Lung (tissue), 12 donors: ENCODE data around the gene RNH1. TPM values are rescaled to one million over a fixed set of nuclear protein-coding genes. Genes with fewer than 3 reads are reported as not detected.

Source experiments
- ATAC-seq: fragments of 200-7000 bp; cut with Tn5 transposase; one replicate; pipeline ENCODE4 v1.9.1; 2020; ENCODE audit warnings: moderate number of reproducible peaks; ENCODE audit not compliant: insufficient read depth, low FRiP score
- DNase-seq, 3 donors: peaks; one replicate each; pipeline ENCODE4 v3.0.0-alpha.2; 2013 to 2017
- H3K27ac ChIP-seq, 2 donors: one replicate each; pipeline ENCODE4 v1.5.1; 2013; ENCODE audit warnings: mild to moderate bottlenecking in 2 of 2, moderate library complexity in 2 of 2, control low read depth in 1 of 2, inconsistent platforms in 1 of 2, low read depth in 1 of 2, low read length in 1 of 2
- H3K27me3 ChIP-seq, 3 donors: one replicate each; pipeline ENCODE4 v1.5.1; 2013; ENCODE audit warnings: low read length in 2 of 3; ENCODE audit not compliant: control insufficient read depth in 3 of 3, insufficient read depth in 3 of 3
- H3K36me3 ChIP-seq, 4 donors: one replicate each; pipeline ENCODE4 v1.5.1; 2013; ENCODE audit warnings: low read length in 4 of 4, mild to moderate bottlenecking in 1 of 4, moderate library complexity in 1 of 4; ENCODE audit not compliant: control insufficient read depth in 4 of 4, insufficient read depth in 4 of 4
- H3K4me1 ChIP-seq, 5 donors: one replicate each; pipeline ENCODE4 v1.5.1; 2013; ENCODE audit warnings: low read length in 5 of 5, mild to moderate bottlenecking in 2 of 5, moderate library complexity in 1 of 5; ENCODE audit not compliant: control insufficient read depth in 5 of 5, insufficient read depth in 5 of 5
- H3K4me3 ChIP-seq: one replicate; pipeline ENCODE4 v1.5.1; 2013; ENCODE audit warnings: mild to moderate bottlenecking, control low read depth, moderate library complexity
- H3K9ac ChIP-seq, 2 donors: one replicate each; pipeline ENCODE4 v1.5.1; 2013; ENCODE audit warnings: low read length in 2 of 2, control low read depth in 1 of 2; ENCODE audit not compliant: insufficient read depth in 1 of 2
- H3K9me3 ChIP-seq, 4 donors: one replicate each; pipeline ENCODE4 v1.5.1; 2013; ENCODE audit warnings: low read length in 3 of 4, mild to moderate bottlenecking in 1 of 4, moderate library complexity in 1 of 4; ENCODE audit not compliant: control insufficient read depth in 4 of 4, insufficient read depth in 3 of 4
- CTCF ChIP-seq: IDR thresholded peaks from 2 replicates; pipeline ENCODE4 v1.5.1; 2012; ENCODE audit warnings: mild to moderate bottlenecking; ENCODE audit errors: control extremely low read depth, extremely low read depth
- WGBS, 2 donors: extraction: QIAGEN DNeasy Blood & Tissue Kit; methylation state at CpG; one replicate each; pipeline ENCODE4 v1.1.7; 2013; 5-methylcytosine and 5-hydroxymethylcytosine counted together
- polyA plus RNA-seq, 2 donors: library from polyadenylated mRNA; stranded (reverse); fragments of 200-250 nt; gene quantifications; one replicate each; pipeline ENCODE4 v1.2.1, GENCODE V29; 2013
- total RNA-seq, 2 donors: library from RNA; depleted of rRNA in 1 of 2; stranded (reverse); fragments of >200 nt in 1 of 2; gene quantifications; one replicate each; pipeline ENCODE4 v1.2.1, GENCODE V29; 2014 to 2021
- donor health status: control.
- donor health status: control.
- donor health status: Bipolar disorder and iron deficiency.
- donor health status: healthy.
- donor health status: DM: yes; HTN: yes; CAD: no.

RNH1 gene
- total and polyA plus RNA-seq, 4 donors: 152 to 315 (median 233) TPM

- peaks cover 0 to 34% (median 5%) of the 10 kb centered on the region in 5 donors for H3K4me1 ChIP-seq
- WGBS, 2 donors: 5 to 15% methylated on average over 68 to 72 of the region's 72 CpGs
- no peak for ATAC-seq
Measured at GRCh38 chr11:504053-504993, 2.7 kb downstream of the RNH1 start.

GRCh38 chr11:503179-503981 lies 3.7 kb downstream of the RNH1 start:
- peak in 1 of 3 donors; percentile 21 for DNase-seq
- Histone ChIP-seq H3K27me3 (no peaks in the 10 kb centered on the region), H3K36me3 (peaks cover 4 to 37% (median 19%) of the 10 kb centered on the region in 4 donors), H3K9me3 (no peaks in the 10 kb centered on the region), H3K27ac (peak overlapping the region in 1 of 2 donors; percentile 91), H3K9ac (no peak overlapping the region), H3K4me1 (peaks cover 0 to 34% (median 5%) of the 10 kb centered on the region in 5 donors), H3K4me3 (peak overlapping the region; percentile 40)
- 41% methylated on average over 24 of the region's 24 CpGs for WGBS, 2 donors
- ATAC-seq: no peak
- TF ChIP-seq CTCF: no peak

More at GRCh38 chr11:504053-504993, 2.7 kb downstream of the RNH1 start:
- DNase-seq: peak; percentile 47 to 49 (median 48)
- no peaks in the 10 kb centered on the region for H3K27me3 ChIP-seq
- peak overlapping the region; percentile 25 to 58 for H3K9ac ChIP-seq
- no peaks in the 10 kb centered on the region for H3K9me3 ChIP-seq
- H3K36me3 ChIP-seq: peaks cover 0 to 29% (median 12%) of the 10 kb centered on the region in 4 donors
- peak overlapping the region; percentile 40 for H3K4me3 ChIP-seq
- H3K27ac ChIP-seq: peak overlapping the region; percentile 51 to 91
- no peak for TF ChIP-seq CTCF

GRCh38 chr11:502288-503178 lies 4.5 kb downstream of the RNH1 start:
- Histone ChIP-seq H3K9me3 (no peaks in the 10 kb centered on the region), H3K27me3 (no peaks in the 10 kb centered on the region), H3K4me1 (peaks cover 0 to 28% (median 5%) of the 10 kb centered on the region in 5 donors), H3K9ac (no peak overlapping the region), H3K4me3 (no peak overlapping the region), H3K36me3 (peaks cover 4 to 45% (median 26%) of the 10 kb centered on the region in 4 donors), H3K27ac (peak overlapping the region in 1 of 2 donors; percentile 30)
- ATAC-seq (no peak), DNase-seq (no peak)
- 60 to 76% methylated on average over 9 to 10 of the region's 10 CpGs for WGBS, 2 donors
- no peak for TF ChIP-seq CTCF
